ENCODE measurements around the gene ANKH. TPM values are rescaled to one million over a fixed set of nuclear protein-coding genes. Genes with fewer than 3 reads are reported as not detected.

The ANKH gene
- total and polyA plus RNA-seq, 2 of the 13 experiments (the other 11 are each of a cell fraction or from before 2014, with no cell fraction given), result 25.0 to 36.0 TPM

GRCh38 chr5:14807471-14807870, 64.1 kb downstream of the ANKH start (continued):
- TF ChIP-seq SAP130 (CRISPR knock-in tag; IDR thresholded peaks at IDR 0.05; ENCODE audit: low read depth), result no peak
- no peak for TF ChIP-seq SIX4 (CRISPR knock-in tag; IDR thresholded peaks at IDR 0.05)

DNA sequence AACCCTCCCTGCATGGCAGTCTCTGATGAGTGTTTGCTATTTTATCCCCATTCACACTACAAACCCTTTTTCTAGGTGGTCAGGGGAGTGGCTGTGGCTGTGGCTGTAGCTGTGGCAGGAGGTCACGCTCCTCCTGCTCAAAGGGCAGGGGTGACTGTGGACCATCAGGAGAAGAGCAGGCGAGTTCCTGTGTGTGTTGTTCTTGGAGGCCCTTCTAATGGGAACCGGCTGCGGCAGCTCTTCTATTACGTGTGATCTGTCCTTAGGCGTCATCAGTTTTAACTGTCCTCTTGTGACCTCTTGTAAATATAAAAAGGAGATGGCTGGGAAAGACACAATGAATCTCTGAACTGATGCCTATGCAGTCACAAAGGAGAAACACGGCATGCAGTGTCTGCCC, 65.1 kb downstream of the ANKH start:
- no peak overlapping the region for H3K27ac ChIP-seq (ENCODE audit: extremely low read length, insufficient read depth, low read length)
- H3K9ac ChIP-seq (ENCODE audit: insufficient read depth, low read depth, low read length), result no peak overlapping the region
- no TSS peak for BruUV-seq (replicated peaks)
- no peaks in the 10 kb centered on the region for H3K9me3 ChIP-seq (ENCODE audit: low read length)
- FAIRE-seq (no peak), DNase-seq (ENCODE audit: low spot score) (no peak), ATAC-seq (no peak)
- in situ Hi-C loops (cut with HindIII; ENCODE audit: extremely low pct_ligation_motif_present, low pct_unique_long_range_greater_than_20kb), result no loop called here
- 93% methylated on average over 7 of the region's 7 CpGs for WGBS (ENCODE audit: low lambda C conversion rate)
- POLR2A ChIA-PET, result no interaction called here
- no peaks in the 10 kb centered on the region for H3K79me2 ChIP-seq (ENCODE audit: insufficient read depth, low read length)
- TF ChIP-seq ATM (IDR thresholded peaks at IDR 0.05; ENCODE audit: borderline replicate concordance) (no peak), MEF2D (CRISPR knock-in tag; IDR thresholded peaks at IDR 0.05) (no peak), SRSF9 (IDR thresholded peaks at IDR 0.05; ENCODE audit: borderline replicate concordance, insufficient read depth, low read depth, low read length, poor library complexity, severe bottlenecking) (no peak), MZF1 (CRISPR knock-in tag; IDR thresholded peaks at IDR 0.05; ENCODE audit: borderline replicate concordance) (no peak), EED (CRISPR knock-in tag; IDR thresholded peaks at IDR 0.05) (no peak), NR1H2 (CRISPR knock-in tag; IDR thresholded peaks at IDR 0.05; ENCODE audit: borderline replicate concordance, low read depth) (no peak), AGO1 (IDR thresholded peaks at IDR 0.05; ENCODE audit: low read depth, low read length, poor library complexity, severe bottlenecking) (no peak), FOXK1 (CRISPR knock-in tag; IDR thresholded peaks at IDR 0.05; ENCODE audit: borderline replicate concordance, low read depth) (no peak), XBP1 (CRISPR knock-in tag; IDR thresholded peaks at IDR 0.05) (no peak), SAFB2 (CRISPR knock-in tag; IDR thresholded peaks at IDR 0.05; ENCODE audit: borderline replicate concordance, low read depth) (no peak), ZBTB8A (CRISPR knock-in tag; IDR thresholded peaks at IDR 0.05; ENCODE audit: borderline replicate concordance, low read depth) (no peak), ZNF484 (CRISPR knock-in tag; IDR thresholded peaks at IDR 0.05; ENCODE audit: borderline replicate concordance, low read depth) (no peak), ZNF180 (CRISPR knock-in tag; IDR thresholded peaks at IDR 0.05; ENCODE audit: borderline replicate concordance, low read depth) (no peak), ZNF780A (CRISPR knock-in tag; IDR thresholded peaks at IDR 0.05) (no peak)
- TF ChIP-seq, protein P1, sequence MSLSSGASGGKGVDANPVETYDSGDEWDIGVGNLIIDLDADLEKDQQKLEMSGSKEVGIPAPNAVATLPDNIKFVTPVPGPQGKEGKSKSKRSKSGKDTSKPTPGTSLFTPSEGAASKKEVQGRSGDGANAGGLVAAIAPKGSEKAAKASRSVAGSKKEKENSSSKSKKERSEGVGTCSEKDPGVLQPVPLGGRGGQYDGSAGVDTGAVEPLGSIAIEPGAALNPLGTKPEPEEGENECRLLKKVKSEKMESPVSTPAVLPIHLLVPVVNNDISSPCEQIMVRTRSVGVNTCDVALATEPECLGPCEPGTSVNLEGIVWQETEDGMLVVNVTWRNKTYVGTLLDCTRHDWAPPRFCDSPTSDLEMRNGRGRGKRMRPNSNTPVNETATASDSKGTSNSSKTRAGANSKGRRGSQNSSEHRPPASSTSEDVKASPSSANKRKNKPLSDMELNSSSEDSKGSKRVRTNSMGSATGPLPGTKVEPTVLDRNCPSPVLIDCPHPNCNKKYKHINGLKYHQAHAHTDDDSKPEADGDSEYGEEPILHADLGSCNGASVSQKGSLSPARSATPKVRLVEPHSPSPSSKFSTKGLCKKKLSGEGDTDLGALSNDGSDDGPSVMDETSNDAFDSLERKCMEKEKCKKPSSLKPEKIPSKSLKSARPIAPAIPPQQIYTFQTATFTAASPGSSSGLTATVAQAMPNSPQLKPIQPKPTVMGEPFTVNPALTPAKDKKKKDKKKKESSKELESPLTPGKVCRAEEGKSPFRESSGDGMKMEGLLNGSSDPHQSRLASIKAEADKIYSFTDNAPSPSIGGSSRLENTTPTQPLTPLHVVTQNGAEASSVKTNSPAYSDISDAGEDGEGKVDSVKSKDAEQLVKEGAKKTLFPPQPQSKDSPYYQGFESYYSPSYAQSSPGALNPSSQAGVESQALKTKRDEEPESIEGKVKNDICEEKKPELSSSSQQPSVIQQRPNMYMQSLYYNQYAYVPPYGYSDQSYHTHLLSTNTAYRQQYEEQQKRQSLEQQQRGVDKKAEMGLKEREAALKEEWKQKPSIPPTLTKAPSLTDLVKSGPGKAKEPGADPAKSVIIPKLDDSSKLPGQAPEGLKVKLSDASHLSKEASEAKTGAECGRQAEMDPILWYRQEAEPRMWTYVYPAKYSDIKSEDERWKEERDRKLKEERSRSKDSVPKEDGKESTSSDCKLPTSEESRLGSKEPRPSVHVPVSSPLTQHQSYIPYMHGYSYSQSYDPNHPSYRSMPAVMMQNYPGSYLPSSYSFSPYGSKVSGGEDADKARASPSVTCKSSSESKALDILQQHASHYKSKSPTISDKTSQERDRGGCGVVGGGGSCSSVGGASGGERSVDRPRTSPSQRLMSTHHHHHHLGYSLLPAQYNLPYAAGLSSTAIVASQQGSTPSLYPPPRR (CRISPR knock-in tag; IDR thresholded peaks at IDR 0.05; ENCODE audit: borderline replicate concordance), result no peak
- TF ChIP-seq, protein P2, sequence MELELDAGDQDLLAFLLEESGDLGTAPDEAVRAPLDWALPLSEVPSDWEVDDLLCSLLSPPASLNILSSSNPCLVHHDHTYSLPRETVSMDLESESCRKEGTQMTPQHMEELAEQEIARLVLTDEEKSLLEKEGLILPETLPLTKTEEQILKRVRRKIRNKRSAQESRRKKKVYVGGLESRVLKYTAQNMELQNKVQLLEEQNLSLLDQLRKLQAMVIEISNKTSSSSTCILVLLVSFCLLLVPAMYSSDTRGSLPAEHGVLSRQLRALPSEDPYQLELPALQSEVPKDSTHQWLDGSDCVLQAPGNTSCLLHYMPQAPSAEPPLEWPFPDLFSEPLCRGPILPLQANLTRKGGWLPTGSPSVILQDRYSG (CRISPR knock-in tag; IDR thresholded peaks at IDR 0.05), result no peak
- CTCF ChIA-PET (ENCODE audit: low intra/inter-chr PET ratio, low total read pairs), result no interaction called here
- intact Hi-C loops (cut with micrococcal nuclease; ENCODE audit: unreplicated experiment), result no loop called here
- H4K20me1 ChIP-seq (ENCODE audit: insufficient read depth, low read length), result no peaks in the 10 kb centered on the region
- no peak overlapping the region for H2AFZ ChIP-seq (ENCODE audit: low read length)
- no peaks in the 10 kb centered on the region for H3K27me3 ChIP-seq (ENCODE audit: control insufficient read depth in 1 of 2, insufficient read depth in 2 of 2, low read length in 2 of 2)
- peaks cover 21% of the 10 kb centered on the region for H3K4me1 ChIP-seq (ENCODE audit: insufficient read depth, low read length)
- H3K4me2 ChIP-seq (ENCODE audit: low read depth, low read length), result no peak overlapping the region
- H3K4me3 ChIP-seq (replicated peaks in 1 of 3; ENCODE audit: insufficient read depth in 1 of 3, low read depth in 2 of 3, low read length in 3 of 3), result no peak overlapping the region
- peaks cover 0 to 16% of the 10 kb centered on the region in 2 experiments; a peak in 4 of 5 replicates for H3K36me3 ChIP-seq (replicated peaks in 1 of 2; ENCODE audit: control insufficient read depth in 1 of 2, insufficient read depth in 2 of 2, low read length in 2 of 2)
